Prostate gland (tissue), 2 donors: Measurements from ENCODE around the gene ACTR2. TPM values are rescaled to one million over a fixed set of nuclear protein-coding genes. Genes with fewer than 3 reads are reported as not detected.
"Not testable (repeated sequence)": the region's sequence is repeated elsewhere in the genome, so short reads cannot be mapped to it uniquely, and the experiment has no call there.

Experiments
- DNase-seq: peaks from one replicate; pipeline ENCODE4 v3.0.0-alpha.2; 2019; ENCODE audit warnings: low spot score
- H3K27ac ChIP-seq, 2 donors: fragments of 200-600 bp; sonication (generic); 2 replicates each; pipeline ENCODE4 v1.5.1; 2017 to 2019
- H3K27me3 ChIP-seq: fragments of 200-600 bp; sonication (generic); replicated peaks from 2 replicates; pipeline ENCODE4 v1.5.1; 2019; ENCODE audit not compliant: insufficient read depth
- H3K36me3 ChIP-seq, 2 donors: fragments of 200-600 bp; sonication (generic); 1 replicate in 1 of 2; 2 replicates in 1 of 2; pipeline versions ENCODE4 v1.5.1 to v1.8.1; 2017 to 2019
- H3K4me1 ChIP-seq: fragments of 200-600 bp; sonication (generic); replicated peaks from 2 replicates; pipeline ENCODE4 v1.5.1; 2019
- H3K4me3 ChIP-seq, 2 donors: fragments of 200-600 bp; sonication (generic); 2 replicates each; pipeline ENCODE4 v1.5.1; 2017 to 2019
- H3K9me3 ChIP-seq: fragments of 200-600 bp; sonication (generic); 2 replicates; pipeline ENCODE4 v1.5.1; 2017
- POLR2A ChIP-seq: fragments of 450-650 bp; IDR thresholded peaks from one replicate; pipeline ENCODE4 v1.6.1; 2016; ENCODE audit warnings: antibody characterized with exemption, mild to moderate bottlenecking
- POLR2AphosphoS5 ChIP-seq: sonication (generic); formaldehyde crosslinking; IDR thresholded peaks from one replicate; pipeline ENCODE4 v1.6.1; 2017; ENCODE audit warnings: antibody characterized with exemption
- WGBS: methylation state at CpG from one replicate; pipeline ENCODE4 v1.1.5; 2018; 5-methylcytosine and 5-hydroxymethylcytosine counted together
- intact Hi-C: fragments of 100-400 bp; cut with DNase I; formaldehyde crosslinking; loops from one replicate; pipeline ENCODE4 v1.14.2; 2022
- total RNA-seq, 2 donors: library from RNA; depleted of rRNA; stranded (reverse); fragments of >200 nt; gene quantifications; one replicate each; pipeline ENCODE4 v1.1.0, GENCODE V29; 2016
- TF ChIP-seq, protein P1 (sequence below), 4 experiments: fragments of 200-600 bp in 2 of 4; fragments of 450-650 bp in 2 of 4; sonication (generic) in 2 of 4; IDR thresholded peaks; 1 replicate in 3 of 4; 2 replicates in 1 of 4; pipeline ENCODE4 v1.5.1; 2016 to 2019; ENCODE audit warnings: antibody characterized with exemption in 4 of 4, mild to moderate bottlenecking in 2 of 4, moderate library complexity in 2 of 4

ACTR2 gene
- 10 to 100 TPM; 54.8 to 69.2 TPM for total RNA-seq

DNA sequence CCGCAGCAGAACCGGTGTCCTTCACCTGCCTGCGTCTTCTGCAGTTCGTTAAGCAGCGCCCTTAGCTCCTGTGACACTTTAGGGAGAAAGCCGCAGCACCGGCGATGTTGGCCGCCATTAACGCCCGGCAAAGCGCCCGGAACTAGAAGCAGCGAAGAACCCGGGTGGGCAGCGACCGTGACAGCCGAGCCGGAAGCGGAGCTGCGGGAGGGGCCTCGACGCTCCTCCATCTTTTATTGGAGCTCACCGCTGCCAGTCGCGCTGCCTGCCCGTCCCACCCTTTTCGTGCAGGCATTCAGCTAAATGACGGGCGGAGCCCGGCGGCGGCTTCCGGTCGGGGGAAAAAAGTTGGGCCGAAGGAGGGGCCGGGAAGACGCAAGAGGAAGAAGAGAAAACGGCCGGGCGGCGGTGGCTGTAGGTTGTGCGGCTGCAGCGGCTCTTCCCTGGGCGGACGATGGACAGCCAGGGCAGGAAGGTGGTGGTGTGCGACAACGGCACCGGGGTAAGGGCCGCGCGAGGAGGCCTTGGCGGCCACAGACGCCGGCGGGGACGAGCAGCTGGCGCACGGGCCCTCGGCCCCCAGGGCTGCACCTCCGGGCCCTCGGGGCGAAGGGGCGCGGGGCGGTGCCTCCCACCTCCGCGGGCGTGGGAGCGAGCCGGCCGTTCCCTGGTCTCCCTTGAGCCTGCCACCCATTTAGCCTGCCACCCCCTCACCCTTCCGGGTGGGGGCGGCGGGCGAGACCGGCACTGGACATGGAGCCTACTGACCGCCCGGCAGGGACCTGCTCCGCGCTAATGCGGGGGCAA, at the start of gene ACTR2:
Gene ACTR2, plus strand, starts transcription at position 376 of the 807 bp plus-strand sequence. Its CDS starts 79 bp downstream, at position 455.
- Histone ChIP-seq H3K9me3 (no peaks in the 10 kb centered on the region), H3K27ac (peak within 1 kb of the TSS; percentile 94 to 95), H3K27me3 (no peaks in the 10 kb centered on the region), H3K36me3 (no peaks in the 10 kb centered on the region), H3K4me1 (no peaks in the 10 kb centered on the region), H3K4me3 (peak within 1 kb of the TSS; percentile 98 to 99)
- intact Hi-C loops: no loop called here
- DNase-seq: peak; percentile 96
- WGBS: under 1% methylated on average over 61 of the region's 82 CpGs
- TF ChIP-seq POLR2AphosphoS5 (peak; percentile 87), POLR2A (no peak)
- TF ChIP-seq, protein P1, sequence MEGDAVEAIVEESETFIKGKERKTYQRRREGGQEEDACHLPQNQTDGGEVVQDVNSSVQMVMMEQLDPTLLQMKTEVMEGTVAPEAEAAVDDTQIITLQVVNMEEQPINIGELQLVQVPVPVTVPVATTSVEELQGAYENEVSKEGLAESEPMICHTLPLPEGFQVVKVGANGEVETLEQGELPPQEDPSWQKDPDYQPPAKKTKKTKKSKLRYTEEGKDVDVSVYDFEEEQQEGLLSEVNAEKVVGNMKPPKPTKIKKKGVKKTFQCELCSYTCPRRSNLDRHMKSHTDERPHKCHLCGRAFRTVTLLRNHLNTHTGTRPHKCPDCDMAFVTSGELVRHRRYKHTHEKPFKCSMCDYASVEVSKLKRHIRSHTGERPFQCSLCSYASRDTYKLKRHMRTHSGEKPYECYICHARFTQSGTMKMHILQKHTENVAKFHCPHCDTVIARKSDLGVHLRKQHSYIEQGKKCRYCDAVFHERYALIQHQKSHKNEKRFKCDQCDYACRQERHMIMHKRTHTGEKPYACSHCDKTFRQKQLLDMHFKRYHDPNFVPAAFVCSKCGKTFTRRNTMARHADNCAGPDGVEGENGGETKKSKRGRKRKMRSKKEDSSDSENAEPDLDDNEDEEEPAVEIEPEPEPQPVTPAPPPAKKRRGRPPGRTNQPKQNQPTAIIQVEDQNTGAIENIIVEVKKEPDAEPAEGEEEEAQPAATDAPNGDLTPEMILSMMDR (IDR thresholded peaks at IDR 0.05): no peak

- Histone ChIP-seq H3K4me1 (no peaks in the 10 kb centered on the region), H3K9me3 (no peaks in the 10 kb centered on the region), H3K27me3 (no peaks in the 10 kb centered on the region), H3K4me3 (no peak overlapping the region), H3K36me3 (no peaks in the 10 kb centered on the region), H3K27ac (no peak overlapping the region)
- TF ChIP-seq, protein P1 (IDR thresholded peaks at IDR 0.05): no peak
- TF ChIP-seq POLR2A (no peak), POLR2AphosphoS5 (no peak)
- intact Hi-C loops: no loop called here
- DNase-seq: no peak
- WGBS: 84% methylated on average over 5 of the region's 5 CpGs
Observed at GRCh38 chr2:65182570-65182969, 45.1 kb upstream of the ACTR2 start.

GRCh38 chr2:65183406-65183805, 44.2 kb upstream of the ACTR2 start:
- intact Hi-C loops, H3K4me3 ChIP-seq: not testable (repeated sequence)
- 99% methylated on average over 4 of the region's 4 CpGs for WGBS

DNA sequence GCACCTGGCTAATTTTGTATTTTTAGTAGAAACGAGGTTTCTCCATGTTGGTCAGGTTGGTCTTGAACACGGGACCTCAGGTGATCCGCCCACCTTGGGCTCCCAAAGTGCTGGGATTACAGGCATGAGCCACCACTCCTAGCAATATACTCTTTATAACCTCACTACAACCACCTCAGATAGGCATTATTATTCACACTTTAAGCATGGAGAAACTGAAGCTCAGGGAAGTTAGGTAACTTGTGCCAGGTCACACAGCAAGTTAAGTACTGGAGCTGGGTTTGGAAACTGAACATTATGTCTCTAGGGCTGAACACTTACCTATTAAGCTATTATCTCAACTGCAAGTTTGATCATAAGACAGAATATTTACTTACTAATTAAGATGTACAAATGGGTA, 42.6 kb upstream of the ACTR2 start:
- Histone ChIP-seq H3K4me3 (no peak overlapping the region), H3K4me1 (no peaks in the 10 kb centered on the region), H3K36me3 (no peaks in the 10 kb centered on the region), H3K9me3 (no peaks in the 10 kb centered on the region), H3K27me3 (no peaks in the 10 kb centered on the region), H3K27ac (no peak overlapping the region)
- DNase-seq: no peak
- no peak for TF ChIP-seq POLR2A
- TF ChIP-seq, protein P1 (IDR thresholded peaks at IDR 0.05): no peak
- TF ChIP-seq POLR2AphosphoS5: no peak
- intact Hi-C loops: loop anchor here (5.0 kb wide), 1 partner anchor 268 kb away; no protein-coding TSS in a partner anchor
- WGBS: 90% methylated on average over 3 of the region's 3 CpGs

More at GRCh38 chr2:65183406-65183805, 44.2 kb upstream of the ACTR2 start:
- not testable (repeated sequence) for DNase-seq, H3K9me3 ChIP-seq, H3K27me3 ChIP-seq, H3K4me1 ChIP-seq, H3K36me3 ChIP-seq, H3K27ac ChIP-seq

- Histone ChIP-seq H3K27ac (no peak overlapping the region), H3K9me3 (no peaks in the 10 kb centered on the region), H3K27me3 (no peaks in the 10 kb centered on the region), H3K4me1 (no peaks in the 10 kb centered on the region), H3K36me3 (no peaks in the 10 kb centered on the region), H3K4me3 (no peak overlapping the region)
- intact Hi-C loops: loop anchor here (2.0 to 5.0 kb wide), 2 partner anchors 121 to 269 kb away; no protein-coding TSS in a partner anchor
- 76% methylated on average over 23 of the region's 23 CpGs for WGBS
- TF ChIP-seq, protein P1 (IDR thresholded peaks at IDR 0.05): no peak
- TF ChIP-seq POLR2A: no peak
- peak; percentile 36 for TF ChIP-seq POLR2AphosphoS5
- DNase-seq: no peak
Observed at GRCh38 chr2:65186093-65186868, 41.4 kb upstream of the ACTR2 start.
